Thyroid gland (tissue), 4 donors: ENCODE results near the gene ACACA.

Source experiments
- POLR2A ChIP-seq, 2 donors: fragments of 450-650 bp; IDR thresholded peaks; one replicate each; pipeline ENCODE4 v1.6.1; 2017; ENCODE audit warnings: antibody characterized with exemption in 2 of 2, mild to moderate bottlenecking in 2 of 2, moderate library complexity in 1 of 2
- TF ChIP-seq, protein P1 (sequence below), 6 experiments: fragments of 200-600 bp in 3 of 6; fragments of 450-650 bp in 3 of 6; sonication (generic) in 3 of 6; IDR thresholded peaks; one replicate each; pipeline ENCODE4 v1.5.1; 2016 to 2019; ENCODE audit warnings: antibody characterized with exemption in 6 of 6, mild to moderate bottlenecking in 2 of 6, inconsistent platforms in 1 of 6, moderate library complexity in 1 of 6

DNA sequence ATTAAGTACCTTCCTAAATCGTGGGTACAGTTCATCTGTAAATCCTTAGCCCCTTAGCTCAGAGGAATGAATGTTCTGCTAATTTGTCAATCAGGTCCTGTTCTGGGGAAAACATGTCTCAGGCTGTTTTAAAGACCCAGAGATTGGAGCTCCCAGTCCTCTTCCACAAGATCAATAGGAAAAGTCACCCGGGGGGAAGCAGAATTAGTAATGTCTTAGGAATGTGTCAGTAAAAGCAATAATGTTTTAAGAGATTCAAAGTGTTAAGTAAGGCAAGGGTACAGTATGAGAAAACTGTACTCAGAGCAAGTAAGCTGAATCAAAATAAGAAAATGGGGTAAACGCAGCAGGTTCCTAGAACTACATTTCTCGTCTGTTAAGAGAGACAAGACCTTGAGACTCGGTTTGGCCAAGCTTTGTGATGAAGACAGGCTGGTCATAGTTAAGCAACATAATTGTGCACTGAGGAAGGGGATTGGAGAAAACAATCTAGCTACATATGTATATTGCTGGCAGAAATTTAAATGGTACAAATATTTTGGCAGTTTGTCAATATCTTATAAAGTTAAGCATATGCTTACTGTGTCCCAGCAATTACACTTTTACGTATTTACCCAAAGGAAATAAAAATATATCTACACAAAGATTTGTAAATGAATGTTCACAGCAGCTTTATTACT is 223.7 kb downstream of the ACACA start:
- TF ChIP-seq, protein P1, sequence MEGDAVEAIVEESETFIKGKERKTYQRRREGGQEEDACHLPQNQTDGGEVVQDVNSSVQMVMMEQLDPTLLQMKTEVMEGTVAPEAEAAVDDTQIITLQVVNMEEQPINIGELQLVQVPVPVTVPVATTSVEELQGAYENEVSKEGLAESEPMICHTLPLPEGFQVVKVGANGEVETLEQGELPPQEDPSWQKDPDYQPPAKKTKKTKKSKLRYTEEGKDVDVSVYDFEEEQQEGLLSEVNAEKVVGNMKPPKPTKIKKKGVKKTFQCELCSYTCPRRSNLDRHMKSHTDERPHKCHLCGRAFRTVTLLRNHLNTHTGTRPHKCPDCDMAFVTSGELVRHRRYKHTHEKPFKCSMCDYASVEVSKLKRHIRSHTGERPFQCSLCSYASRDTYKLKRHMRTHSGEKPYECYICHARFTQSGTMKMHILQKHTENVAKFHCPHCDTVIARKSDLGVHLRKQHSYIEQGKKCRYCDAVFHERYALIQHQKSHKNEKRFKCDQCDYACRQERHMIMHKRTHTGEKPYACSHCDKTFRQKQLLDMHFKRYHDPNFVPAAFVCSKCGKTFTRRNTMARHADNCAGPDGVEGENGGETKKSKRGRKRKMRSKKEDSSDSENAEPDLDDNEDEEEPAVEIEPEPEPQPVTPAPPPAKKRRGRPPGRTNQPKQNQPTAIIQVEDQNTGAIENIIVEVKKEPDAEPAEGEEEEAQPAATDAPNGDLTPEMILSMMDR (IDR thresholded peaks at IDR 0.05), result no peak
- no peak for TF ChIP-seq POLR2A (IDR thresholded peaks at IDR 0.05)
